NCI-H446 (cell line): ENCODE measurements around the gene TLR6.

Source experiments
- DNase-seq, 2 experiments: peaks; one replicate each; lab custom pipeline; 2025; lab: John Stamatoyannopoulos, UW

Gene TLR6

GRCh38 chr4:38856524-38857337 is at the start of gene TLR6:
Gene TLR6, minus strand, starts transcription at chr4:38856817. Its CDS starts 27,344 bp downstream, at chr4:38829473.
- DNase-seq, result peak in 1 of 2 experiments; percentile 24

GRCh38 chr4:38905652-38906385 is 49.2 kb upstream of the TLR6 start:
- no peak for DNase-seq

GRCh38 chr4:38904682-38905081 is 48.1 kb upstream of the TLR6 start:
- DNase-seq, result no peak

GRCh38 chr4:38904090-38904666 is 47.6 kb upstream of the TLR6 start:
- no peak for DNase-seq

- DNase-seq, result peak in 1 of 2 experiments; percentile 21
Measured at GRCh38 chr4:38902695-38903094, 46.1 kb upstream of the TLR6 start.

GRCh38 chr4:38902221-38902620 is 45.6 kb upstream of the TLR6 start:
- DNase-seq, result no peak

- DNase-seq, result no peak
Measured at GRCh38 chr4:38898245-38898644, 41.6 kb upstream of the TLR6 start.

GRCh38 chr4:38896940-38897339 is 40.3 kb upstream of the TLR6 start:
- DNase-seq, result no peak

- DNase-seq, result no peak
Measured at GRCh38 chr4:38894322-38894982, 37.8 kb upstream of the TLR6 start.

GRCh38 chr4:38891051-38891983 is 34.7 kb upstream of the TLR6 start:
- DNase-seq, result no peak

- DNase-seq, result no peak
Measured at GRCh38 chr4:38889143-38889542, 32.5 kb upstream of the TLR6 start.

- DNase-seq, result no peak
Measured at GRCh38 chr4:38884254-38884653, 27.6 kb upstream of the TLR6 start.

- DNase-seq, result no peak
Measured at GRCh38 chr4:38876636-38877035, 20.0 kb upstream of the TLR6 start.

GRCh38 chr4:38873290-38873944 is 16.8 kb upstream of the TLR6 start:
- no peak for DNase-seq

GRCh38 chr4:38872620-38873019 is 16.0 kb upstream of the TLR6 start:
- peak in 1 of 2 experiments; percentile 61 for DNase-seq

GRCh38 chr4:38871593-38871992 is 15.0 kb upstream of the TLR6 start:
- DNase-seq, result no peak

- DNase-seq, result no peak
Measured at GRCh38 chr4:38870098-38870808, 13.6 kb upstream of the TLR6 start.

GRCh38 chr4:38869511-38869910 is 12.9 kb upstream of the TLR6 start:
- DNase-seq, result no peak

- DNase-seq, result no peak
Measured at GRCh38 chr4:38868059-38868960, 11.7 kb upstream of the TLR6 start.
